NB4 (cell line): ENCODE data around the gene PRRC2A.

Experiments used
- CTCF ChIP-seq: IDR thresholded peaks from one replicate; pipeline ENCODE4 v1.5.1; 2012; ENCODE audit warnings: low read depth, low read length
- MAX ChIP-seq: IDR thresholded peaks from 2 replicates; pipeline ENCODE4 v1.6.1; 2011; ENCODE audit warnings: low read depth, low read length
- MYC ChIP-seq: IDR thresholded peaks from 2 replicates; pipeline ENCODE4 v1.6.1; 2011; ENCODE audit warnings: low read depth, low read length
- POLR2A ChIP-seq: IDR thresholded peaks from 2 replicates; pipeline ENCODE4 v1.6.1; 2011; ENCODE audit warnings: mild to moderate bottlenecking; ENCODE audit not compliant: insufficient read length; ENCODE audit errors: extremely low read depth

GRCh38 chr6:31580438-31580740 lies 40.1 kb upstream of the PRRC2A start:
- no peak for TF ChIP-seq CTCF
- TF ChIP-seq POLR2A = no peak
- no peak for TF ChIP-seq MYC
- TF ChIP-seq MAX = no peak
